Endometrial microvascular endothelial cells (primary cell): ENCODE measurements around the gene CLPTM1L. TPM values are rescaled to one million over a fixed set of nuclear protein-coding genes. Genes with fewer than 3 reads are reported as not detected.

ENCODE experiments used
- in situ Hi-C: cut with HindIII; loops from 2 replicates; pipeline ENCODE4 v1.10.0; 2017; ENCODE audit warnings: low sequenced_read_pairs, low pct_unique_long_range_greater_than_20kb; ENCODE audit errors: inconsistent ontology term
- total RNA-seq: library from RNA; depleted of rRNA; stranded (reverse); fragments of >200 nt; gene quantifications from one replicate; pipeline ENCODE4 v1.2.3, GENCODE V29; 2015; ENCODE audit errors: inconsistent ontology term

Gene CLPTM1L
- total RNA-seq, 1 donor from 2014 or later: 173 TPM

- in situ Hi-C loops: no loop called here
Measured at GRCh38 chr5:1322036-1322900, 22.6 kb downstream of the CLPTM1L start.

GRCh38 chr5:1321576-1321975 lies 23.3 kb downstream of the CLPTM1L start:
- in situ Hi-C loops: no loop called here

- in situ Hi-C loops: no loop called here
Measured at GRCh38 chr5:1320436-1321344, 24.2 kb downstream of the CLPTM1L start.

GRCh38 chr5:1319436-1320256 lies 25.3 kb downstream of the CLPTM1L start:
- in situ Hi-C loops: no loop called here

- in situ Hi-C loops: no loop called here
Measured at GRCh38 chr5:1318659-1319251, 26.1 kb downstream of the CLPTM1L start.

GRCh38 chr5:1317921-1318565 lies 26.9 kb downstream of the CLPTM1L start:
- in situ Hi-C loops: no loop called here

GRCh38 chr5:1316588-1317340 lies 28.1 kb downstream of the CLPTM1L start:
- in situ Hi-C loops: no loop called here

GRCh38 chr5:1315709-1316587 lies 29.0 kb downstream of the CLPTM1L start:
- in situ Hi-C loops: no loop called here

GRCh38 chr5:1315018-1315708 lies 29.7 kb downstream of the CLPTM1L start:
- in situ Hi-C loops: no loop called here

GRCh38 chr5:1314564-1314982 lies 30.3 kb downstream of the CLPTM1L start:
- in situ Hi-C loops: no loop called here

- in situ Hi-C loops: no loop called here
Measured at GRCh38 chr5:1312993-1313833, 31.7 kb downstream of the CLPTM1L start.

- in situ Hi-C loops: no loop called here
Measured at GRCh38 chr5:1312206-1312605, 32.7 kb downstream of the CLPTM1L start.

GRCh38 chr5:1311439-1312055 lies 33.4 kb downstream of the CLPTM1L start:
- in situ Hi-C loops: no loop called here

GRCh38 chr5:1310118-1310517 lies 34.8 kb downstream of the CLPTM1L start:
- in situ Hi-C loops: no loop called here

- in situ Hi-C loops: no loop called here
Measured at GRCh38 chr5:1304033-1304432, 40.9 kb downstream of the CLPTM1L start.
